ENCODE results near the gene ABHD1.

GRCh38 chr2:27171351-27171848 lies 47.8 kb downstream of the ABHD1 start:
- TF ChIP-seq, protein P1, sequence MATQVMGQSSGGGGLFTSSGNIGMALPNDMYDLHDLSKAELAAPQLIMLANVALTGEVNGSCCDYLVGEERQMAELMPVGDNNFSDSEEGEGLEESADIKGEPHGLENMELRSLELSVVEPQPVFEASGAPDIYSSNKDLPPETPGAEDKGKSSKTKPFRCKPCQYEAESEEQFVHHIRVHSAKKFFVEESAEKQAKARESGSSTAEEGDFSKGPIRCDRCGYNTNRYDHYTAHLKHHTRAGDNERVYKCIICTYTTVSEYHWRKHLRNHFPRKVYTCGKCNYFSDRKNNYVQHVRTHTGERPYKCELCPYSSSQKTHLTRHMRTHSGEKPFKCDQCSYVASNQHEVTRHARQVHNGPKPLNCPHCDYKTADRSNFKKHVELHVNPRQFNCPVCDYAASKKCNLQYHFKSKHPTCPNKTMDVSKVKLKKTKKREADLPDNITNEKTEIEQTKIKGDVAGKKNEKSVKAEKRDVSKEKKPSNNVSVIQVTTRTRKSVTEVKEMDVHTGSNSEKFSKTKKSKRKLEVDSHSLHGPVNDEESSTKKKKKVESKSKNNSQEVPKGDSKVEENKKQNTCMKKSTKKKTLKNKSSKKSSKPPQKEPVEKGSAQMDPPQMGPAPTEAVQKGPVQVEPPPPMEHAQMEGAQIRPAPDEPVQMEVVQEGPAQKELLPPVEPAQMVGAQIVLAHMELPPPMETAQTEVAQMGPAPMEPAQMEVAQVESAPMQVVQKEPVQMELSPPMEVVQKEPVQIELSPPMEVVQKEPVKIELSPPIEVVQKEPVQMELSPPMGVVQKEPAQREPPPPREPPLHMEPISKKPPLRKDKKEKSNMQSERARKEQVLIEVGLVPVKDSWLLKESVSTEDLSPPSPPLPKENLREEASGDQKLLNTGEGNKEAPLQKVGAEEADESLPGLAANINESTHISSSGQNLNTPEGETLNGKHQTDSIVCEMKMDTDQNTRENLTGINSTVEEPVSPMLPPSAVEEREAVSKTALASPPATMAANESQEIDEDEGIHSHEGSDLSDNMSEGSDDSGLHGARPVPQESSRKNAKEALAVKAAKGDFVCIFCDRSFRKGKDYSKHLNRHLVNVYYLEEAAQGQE (IDR thresholded peaks at IDR 0.05; ENCODE audit: insufficient replicate concordance, low read depth): no peak
- TF ChIP-seq POLR2AphosphoS5 (IDR thresholded peaks at IDR 0.05; ENCODE audit: low read depth) (no peak), SPI1 (IDR thresholded peaks at IDR 0.05; ENCODE audit: borderline replicate concordance, low read depth) (no peak)
- TF ChIP-seq, protein P2, sequence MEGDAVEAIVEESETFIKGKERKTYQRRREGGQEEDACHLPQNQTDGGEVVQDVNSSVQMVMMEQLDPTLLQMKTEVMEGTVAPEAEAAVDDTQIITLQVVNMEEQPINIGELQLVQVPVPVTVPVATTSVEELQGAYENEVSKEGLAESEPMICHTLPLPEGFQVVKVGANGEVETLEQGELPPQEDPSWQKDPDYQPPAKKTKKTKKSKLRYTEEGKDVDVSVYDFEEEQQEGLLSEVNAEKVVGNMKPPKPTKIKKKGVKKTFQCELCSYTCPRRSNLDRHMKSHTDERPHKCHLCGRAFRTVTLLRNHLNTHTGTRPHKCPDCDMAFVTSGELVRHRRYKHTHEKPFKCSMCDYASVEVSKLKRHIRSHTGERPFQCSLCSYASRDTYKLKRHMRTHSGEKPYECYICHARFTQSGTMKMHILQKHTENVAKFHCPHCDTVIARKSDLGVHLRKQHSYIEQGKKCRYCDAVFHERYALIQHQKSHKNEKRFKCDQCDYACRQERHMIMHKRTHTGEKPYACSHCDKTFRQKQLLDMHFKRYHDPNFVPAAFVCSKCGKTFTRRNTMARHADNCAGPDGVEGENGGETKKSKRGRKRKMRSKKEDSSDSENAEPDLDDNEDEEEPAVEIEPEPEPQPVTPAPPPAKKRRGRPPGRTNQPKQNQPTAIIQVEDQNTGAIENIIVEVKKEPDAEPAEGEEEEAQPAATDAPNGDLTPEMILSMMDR (IDR thresholded peaks at IDR 0.05; ENCODE audit: insufficient read depth, low read length): no peak
